CD4-positive, alpha-beta T cell (primary cell): ENCODE measurements around the gene MIS18A. TPM values are rescaled to one million over a fixed set of nuclear protein-coding genes. Genes with fewer than 3 reads are reported as not detected.
A peak's percentile ranks its signal among the peaks of the same experiment; 100 is the strongest.

Experiments
- ATAC-seq: fragments of 200-7000 bp; cut with Tn5 transposase; one replicate; pipeline ENCODE4 v1.10.0; 2022; ENCODE audit warnings: mild to moderate bottlenecking; ENCODE audit not compliant: poor library complexity
- CTCF ChIA-PET: fragments of 350-600 bp; sonication (Branson Sonifier 250); formaldehyde crosslinking; loops from one replicate; lab custom pipeline; 2021; ENCODE audit warnings: antibody characterized with exemption, inconsistent platforms; lab: Charles Lee
- POLR2A ChIA-PET: fragments of 350-600 bp; sonication (Branson Sonifier 250); formaldehyde crosslinking; loops from one replicate; lab custom pipeline; 2021; ENCODE audit warnings: antibody characterized with exemption, inconsistent platforms; lab: Charles Lee
- DNase-seq, 14 experiments: peaks; one replicate each; pipeline ENCODE4 v3.0.0-alpha.2; 2013 to 2020; ENCODE audit warnings: mixed read lengths in 2 of 14
- H3K27ac ChIP-seq, 2 donors: one replicate each; pipeline versions ENCODE4 v1.5.1 to v1.7.0; 2013; ENCODE audit warnings: low read length in 2 of 2, low read depth in 1 of 2, mild to moderate bottlenecking in 1 of 2
- H3K27me3 ChIP-seq, 2 experiments: 1 replicate in 1 of 2; 2 replicates in 1 of 2; pipeline versions ENCODE4 v1.6.1 to v1.7.0; 2013; ENCODE audit warnings: low read length in 2 of 2, control low read depth in 1 of 2, mild to moderate bottlenecking in 1 of 2, moderate library complexity in 1 of 2; ENCODE audit not compliant: insufficient read depth in 2 of 2, control insufficient read depth in 1 of 2
- H3K36me3 ChIP-seq: one replicate; pipeline ENCODE4 v1.6.1; 2013; ENCODE audit warnings: low read length, control low read depth; ENCODE audit not compliant: insufficient read depth
- H3K4me1 ChIP-seq: one replicate; pipeline ENCODE4 v1.6.1; 2013; ENCODE audit warnings: low read length, control low read depth; ENCODE audit not compliant: insufficient read depth
- H3K4me3 ChIP-seq: one replicate; pipeline ENCODE4 v1.5.1; 2013; ENCODE audit warnings: mild to moderate bottlenecking, low read length, moderate library complexity
- H3K9me3 ChIP-seq, 2 experiments: 1 replicate in 1 of 2; 2 replicates in 1 of 2; pipeline versions ENCODE4 v1.6.1 to v1.7.0; 2013; ENCODE audit warnings: low read length in 2 of 2, mild to moderate bottlenecking in 2 of 2, control low read depth in 1 of 2, moderate library complexity in 1 of 2; ENCODE audit not compliant: control insufficient read depth in 1 of 2, insufficient read depth in 1 of 2
- H3K27ac Mint-ChIP-seq: one replicate; pipeline ENCODE4 v1.8.0; 2020; ENCODE audit warnings: mixed read lengths
- H3K27me3 Mint-ChIP-seq: one replicate; pipeline ENCODE4 v1.8.0; 2021; ENCODE audit warnings: mixed read lengths
- H3K36me3 Mint-ChIP-seq: one replicate; pipeline ENCODE4 v1.8.0; 2021; ENCODE audit warnings: low read depth, mixed read lengths
- H3K4me1 Mint-ChIP-seq: one replicate; pipeline ENCODE4 v1.8.0; 2021; ENCODE audit warnings: low read depth, mixed read lengths
- H3K4me3 Mint-ChIP-seq: one replicate; pipeline ENCODE4 v1.8.0; 2020; ENCODE audit warnings: mild to moderate bottlenecking, mixed read lengths
- H3K9me3 Mint-ChIP-seq: one replicate; pipeline ENCODE4 v1.8.0; 2020; ENCODE audit warnings: mixed read lengths
- CTCF ChIP-seq: fragments of 200-600 bp; IDR thresholded peaks from one replicate; pipeline ENCODE4 v1.8.0; 2022; ENCODE audit warnings: antibody characterized with exemption, mild to moderate bottlenecking
- intact Hi-C, 2 experiments: fragments of 100-400 bp; cut with DNase I in 1 of 2; cut with micrococcal nuclease in 1 of 2; formaldehyde crosslinking; loops; one replicate each; pipeline versions ENCODE4 v1.15.1 to v1.9.0; 2023 to 2025; cut with DNase I, micrococcal nuclease
- total RNA-seq, 174 experiments: library from RNA in 2 of 174; stranded (reverse) in 2 of 174; gene quantifications; one replicate each; pipeline ENCODE4 v1.2.3 and lab custom pipeline; 2021 to 2026

MIS18A gene
- total RNA-seq, 2 experiments from 2014 or later: 2.7 to 3.0 TPM

GRCh38 chr21:32257962-32258785 is 20.7 kb downstream of the MIS18A start:
- Mint-ChIP-seq H3K27ac (no peak overlapping the region), H3K9me3 (no peaks in the 10 kb centered on the region)
- intact Hi-C loops: loop anchor here in 1 of 2 experiments (5.0 kb wide), 1 partner anchor 391 kb away; no protein-coding TSS in a partner anchor

GRCh38 chr21:32256873-32257620 is 21.8 kb downstream of the MIS18A start:
- TF ChIP-seq CTCF: no peak
- H3K4me3 ChIP-seq: no peak overlapping the region
- CTCF ChIA-PET: no interaction called here
- H3K36me3 Mint-ChIP-seq: no peaks in the 10 kb centered on the region
- DNase-seq (no peak), ATAC-seq (no peak)
- H3K4me1 Mint-ChIP-seq: no peaks in the 10 kb centered on the region
- no peak overlapping the region for H3K27ac Mint-ChIP-seq
- no peaks in the 10 kb centered on the region for H3K9me3 ChIP-seq
- H3K4me3 Mint-ChIP-seq: no peak overlapping the region
- H3K27me3 Mint-ChIP-seq: peaks cover 23% of the 10 kb centered on the region
- H3K4me1 ChIP-seq: no peaks in the 10 kb centered on the region
- no peaks in the 10 kb centered on the region for H3K27me3 ChIP-seq
- no peaks in the 10 kb centered on the region for H3K36me3 ChIP-seq
- POLR2A ChIA-PET: no interaction called here
- intact Hi-C loops: loop anchor here in 1 of 2 experiments (5.0 kb wide), 1 partner anchor 390 kb away; no protein-coding TSS in a partner anchor
- H3K27ac ChIP-seq: no peak overlapping the region
- H3K9me3 Mint-ChIP-seq: no peaks in the 10 kb centered on the region

More at GRCh38 chr21:32257962-32258785, 20.7 kb downstream of the MIS18A start:
- DNase-seq (peak in 5 of 14 experiments; percentile 10 to 46 (median 36)), ATAC-seq (peak; percentile 41)
- no peak overlapping the region for H3K4me3 ChIP-seq
- Mint-ChIP-seq H3K27me3 (peaks cover 14% of the 10 kb centered on the region), H3K4me3 (no peak overlapping the region), H3K36me3 (no peaks in the 10 kb centered on the region), H3K4me1 (no peaks in the 10 kb centered on the region)
- peak; percentile 60 for TF ChIP-seq CTCF
- H3K36me3 ChIP-seq: no peaks in the 10 kb centered on the region
- CTCF ChIA-PET: no interaction called here
- H3K9me3 ChIP-seq: no peaks in the 10 kb centered on the region
- POLR2A ChIA-PET: no interaction called here
- no peaks in the 10 kb centered on the region for H3K4me1 ChIP-seq
- H3K27ac ChIP-seq: no peak overlapping the region
- no peaks in the 10 kb centered on the region for H3K27me3 ChIP-seq

- no peaks in the 10 kb centered on the region for H3K36me3 ChIP-seq
- ATAC-seq (no peak), DNase-seq (no peak)
- no peaks in the 10 kb centered on the region for H3K4me1 ChIP-seq
- ChIA-PET CTCF (no interaction called here), POLR2A (no interaction called here)
- Mint-ChIP-seq H3K36me3 (no peaks in the 10 kb centered on the region), H3K27me3 (peaks cover 31% of the 10 kb centered on the region), H3K4me3 (no peak overlapping the region), H3K4me1 (no peaks in the 10 kb centered on the region), H3K9me3 (peaks cover under 1% of the 10 kb centered on the region), H3K27ac (no peak overlapping the region)
- H3K27ac ChIP-seq: no peak overlapping the region
- no peak overlapping the region for H3K4me3 ChIP-seq
- TF ChIP-seq CTCF: no peak
- no peaks in the 10 kb centered on the region for H3K9me3 ChIP-seq
- H3K27me3 ChIP-seq: peaks cover 0 to 2% of the 10 kb centered on the region in 2 experiments
- intact Hi-C loops: loop anchor here in 1 of 2 experiments (5.0 kb wide), 1 partner anchor 389 kb away; no protein-coding TSS in a partner anchor
Measured at GRCh38 chr21:32256251-32256650, 22.6 kb downstream of the MIS18A start.
